HG02763 (cell line): ENCODE data around the gene SELENOF.
"Not testable (repeated sequence)": the region's sequence is repeated elsewhere in the genome, so short reads cannot be mapped to it uniquely, and the experiment has no call there.

Experiments used
- ATAC-seq: cut with Tn5 transposase; IDR thresholded peaks from one replicate; pipeline ENCODE4 v1.9.1; 2021; ENCODE audit warnings: mild to moderate bottlenecking, moderate library complexity; ENCODE audit not compliant: unreplicated experiment

The SELENOF gene

GRCh38 chr1:86922445-86922844, 8.5 kb upstream of the SELENOF start:
- no peak for ATAC-seq

GRCh38 chr1:86916752-86917151, 2.8 kb upstream of the SELENOF start:
- ATAC-seq: no peak

GRCh38 chr1:86915737-86916235, 1.9 kb upstream of the SELENOF start:
- no peak for ATAC-seq

DNA sequence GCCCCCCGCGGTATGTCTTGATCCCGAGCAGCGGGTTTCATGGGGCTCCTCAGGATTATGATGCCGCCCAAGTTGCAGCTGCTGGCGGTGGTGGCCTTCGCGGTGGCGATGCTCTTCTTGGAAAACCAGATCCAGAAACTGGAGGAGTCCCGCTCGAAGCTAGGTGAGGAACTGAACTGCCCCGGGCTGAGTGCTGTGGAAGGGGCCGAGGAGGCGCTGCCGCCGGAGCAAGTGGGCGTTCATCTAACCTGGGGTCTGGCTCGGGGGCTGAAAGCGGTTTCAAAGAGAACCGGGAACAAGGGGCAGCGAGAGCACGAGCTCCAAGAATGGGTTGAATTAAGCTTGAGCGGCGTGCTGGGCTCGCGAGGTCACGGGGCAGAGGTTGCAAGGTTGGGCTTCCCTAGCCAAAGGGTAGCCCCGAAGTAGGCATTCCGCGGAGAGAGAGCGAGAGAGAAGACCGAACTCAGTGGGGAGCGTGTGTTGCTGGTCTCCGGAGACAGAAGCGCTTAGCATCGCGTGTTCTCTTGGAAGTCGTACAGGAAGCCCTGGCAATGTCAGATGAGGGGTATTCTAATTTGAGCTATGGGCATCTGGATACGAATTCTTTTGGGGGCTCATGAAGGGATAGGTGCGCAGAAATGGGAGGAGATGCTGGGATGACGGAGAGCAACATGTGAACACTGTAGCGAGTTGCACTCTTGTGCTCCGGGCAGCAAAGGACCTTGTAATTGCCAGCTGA, 1.2 kb upstream of the SELENOF start:
- ATAC-seq: no peak

DNA sequence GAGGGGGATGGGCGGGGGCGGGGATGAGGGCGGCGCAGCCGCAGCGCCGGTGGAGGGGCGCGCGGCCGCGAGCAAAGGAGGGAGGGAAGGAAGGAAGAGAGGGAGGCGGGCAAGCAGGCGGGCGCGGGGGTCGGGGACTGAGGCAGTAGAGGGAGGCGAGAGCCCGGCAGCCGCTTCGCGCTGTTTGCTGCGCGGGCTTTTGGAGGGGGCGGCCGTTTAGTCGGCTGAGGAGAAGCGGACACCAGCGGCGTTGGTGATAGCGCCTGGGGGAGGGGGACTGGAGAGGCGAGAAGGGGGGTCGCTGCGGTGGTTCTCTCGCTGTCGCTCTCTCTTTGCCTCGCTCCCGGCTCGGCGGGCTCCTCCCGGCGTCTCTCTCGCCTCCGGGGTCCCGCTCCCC, 673 bp upstream of the SELENOF start, which contains the start of gene HS2ST1:
Gene HS2ST1, plus strand, starts transcription at position 35 of the 397 bp plus-strand sequence.
- no peak for ATAC-seq

- no peak for ATAC-seq
Observed at GRCh38 chr1:86913399-86913895, 479 bp downstream of the SELENOF start.

DNA sequence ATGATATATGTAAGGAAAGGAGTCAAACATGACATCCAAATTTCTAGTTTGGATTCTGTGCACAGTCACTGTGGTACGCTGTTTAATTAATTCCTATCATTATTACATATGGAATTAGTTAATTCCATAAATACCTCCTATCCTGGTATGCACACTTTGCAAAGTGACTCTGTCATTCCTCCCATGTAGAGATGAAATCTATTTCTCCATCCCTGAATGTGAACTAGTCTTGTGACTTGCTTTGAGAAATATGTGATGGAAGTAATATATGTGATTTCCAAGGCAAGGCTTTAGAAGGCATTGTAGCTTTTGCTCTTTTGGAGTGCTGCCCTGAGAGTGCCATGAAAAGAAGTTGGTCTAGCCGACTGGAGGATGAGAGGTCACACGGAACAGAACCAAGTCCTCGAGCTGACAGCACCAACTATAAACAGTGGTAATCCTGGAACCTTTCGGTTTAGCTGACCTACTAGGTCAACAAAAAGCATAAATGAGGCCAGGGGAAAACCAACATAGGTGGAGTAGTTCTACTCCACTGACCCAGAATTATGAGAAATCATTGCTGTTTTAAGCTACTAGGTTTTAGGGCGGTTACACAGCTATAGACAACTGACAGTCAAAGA, 1.5 kb downstream of the SELENOF start:
- ATAC-seq: no peak

- ATAC-seq: no peak
Observed at GRCh38 chr1:86906419-86906818, 7.5 kb downstream of the SELENOF start.

DNA sequence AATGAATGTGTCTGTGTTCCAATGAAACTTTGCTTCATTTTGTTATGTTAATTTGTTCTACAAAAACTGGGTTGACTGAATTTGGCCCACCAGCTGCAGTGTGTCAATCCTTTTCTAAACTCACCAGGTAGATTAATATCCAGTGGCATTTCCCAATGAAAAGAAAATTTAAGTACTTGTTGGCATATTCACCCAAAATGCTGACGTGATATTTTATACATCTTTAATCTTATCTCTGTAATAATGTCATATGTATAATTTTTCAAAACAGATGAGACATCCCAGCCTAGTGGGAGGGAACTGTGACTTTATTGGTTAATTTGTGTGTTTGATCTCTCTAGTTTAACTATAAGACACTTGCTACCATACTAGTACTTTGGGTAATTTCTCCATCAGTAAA, 8.1 kb downstream of the SELENOF start:
- ATAC-seq: no peak

DNA sequence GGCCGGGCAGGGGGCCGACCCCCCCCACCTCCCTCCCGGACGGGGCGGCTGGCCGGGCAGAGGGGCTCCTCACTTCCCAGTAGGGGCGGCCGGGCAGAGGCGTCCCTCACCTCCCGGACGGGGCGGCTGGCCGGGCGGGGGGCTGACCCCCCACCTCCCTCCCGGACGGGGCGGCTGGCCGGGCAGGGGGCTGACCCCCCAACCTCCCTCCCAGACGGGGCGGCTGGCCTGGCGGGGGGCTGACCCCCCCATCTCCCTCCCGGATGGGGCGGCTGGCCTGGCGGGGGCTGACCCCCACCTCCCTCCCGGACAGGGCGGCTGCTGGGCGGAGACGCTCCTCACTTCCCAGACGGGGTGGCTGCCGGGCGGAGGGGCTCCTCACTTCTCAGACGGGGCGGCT, 14.5 kb downstream of the SELENOF start:
- not testable (repeated sequence) for ATAC-seq

- no peak for ATAC-seq
Observed at GRCh38 chr1:86888327-86888726, 25.6 kb downstream of the SELENOF start.

GRCh38 chr1:86887479-86888162, 26.3 kb downstream of the SELENOF start:
- ATAC-seq: no peak

DNA sequence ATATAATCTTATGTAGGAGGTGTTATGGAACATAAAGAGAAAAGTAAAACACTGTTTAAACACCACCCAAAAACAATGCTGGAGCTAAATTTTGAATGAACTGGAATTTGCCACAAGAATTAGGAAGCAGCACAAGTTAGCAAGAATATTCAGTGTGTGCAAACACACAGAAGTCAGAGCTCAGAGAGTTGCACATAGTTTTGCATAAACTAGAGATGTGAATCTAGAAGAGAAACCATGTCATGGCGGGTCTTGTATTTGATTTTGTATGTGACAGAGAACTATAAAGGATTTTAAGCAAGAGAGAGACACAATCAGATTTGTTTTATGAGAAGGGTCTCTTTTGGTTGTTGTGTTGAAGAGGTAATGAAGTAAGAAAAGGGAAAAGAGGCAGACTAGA, 38.2 kb downstream of the SELENOF start:
- ATAC-seq: no peak

DNA sequence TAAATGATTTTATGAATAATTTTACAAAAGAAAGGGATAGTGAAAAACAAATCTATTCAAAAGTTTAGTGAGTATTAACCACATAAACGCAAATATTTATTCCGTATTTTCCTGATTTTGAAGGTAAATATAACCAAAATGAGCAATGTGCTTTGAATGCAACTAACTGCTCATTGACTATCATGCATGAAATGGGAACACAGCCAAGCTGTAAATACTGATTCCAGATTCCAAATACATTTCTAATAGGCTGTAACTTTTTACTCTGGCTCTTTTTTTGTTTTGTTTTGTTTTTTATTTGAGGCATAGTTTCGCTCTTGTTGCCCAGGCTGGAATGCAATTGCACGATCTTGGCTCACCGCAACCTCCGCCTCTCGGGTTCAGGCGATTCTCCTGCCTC, 41.8 kb downstream of the SELENOF start:
- ATAC-seq: no peak

DNA sequence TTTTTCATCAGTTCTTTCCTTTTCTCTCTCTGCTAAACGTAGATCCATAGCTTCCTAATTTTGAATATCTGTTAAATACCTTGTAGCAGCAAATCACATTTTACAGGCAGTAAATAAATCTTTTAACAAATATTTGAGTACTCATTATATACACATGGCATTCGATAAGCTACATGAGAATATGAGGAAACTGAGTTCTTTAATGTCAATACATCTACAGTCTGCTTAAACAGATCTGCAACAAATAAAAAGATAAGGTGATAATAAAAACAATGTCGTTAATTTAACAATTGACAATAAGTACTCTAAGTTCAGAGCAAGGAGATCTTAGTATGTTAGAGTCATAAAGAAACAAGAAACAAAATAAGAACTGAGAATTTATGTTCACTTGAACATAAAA, 42.9 kb downstream of the SELENOF start:
- ATAC-seq: no peak

DNA sequence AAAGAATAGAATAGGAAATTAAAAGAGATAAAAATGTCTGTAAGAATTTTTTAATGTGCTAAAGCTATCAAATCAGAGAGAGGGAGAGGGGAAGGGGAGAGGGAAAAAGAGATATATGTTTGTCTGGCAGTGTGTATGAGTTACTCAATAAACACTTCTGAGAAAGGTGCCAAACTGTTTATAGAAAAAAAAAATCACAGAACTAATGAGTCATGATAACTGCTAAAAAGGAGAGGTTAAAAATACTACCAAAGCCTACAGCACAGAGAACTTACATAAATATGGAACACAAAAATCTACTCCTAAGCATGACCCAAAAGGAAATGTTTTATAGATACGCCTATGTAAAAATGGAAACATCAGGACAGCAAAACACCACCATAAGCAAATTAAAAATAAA, 45.4 kb downstream of the SELENOF start:
- no peak for ATAC-seq

DNA sequence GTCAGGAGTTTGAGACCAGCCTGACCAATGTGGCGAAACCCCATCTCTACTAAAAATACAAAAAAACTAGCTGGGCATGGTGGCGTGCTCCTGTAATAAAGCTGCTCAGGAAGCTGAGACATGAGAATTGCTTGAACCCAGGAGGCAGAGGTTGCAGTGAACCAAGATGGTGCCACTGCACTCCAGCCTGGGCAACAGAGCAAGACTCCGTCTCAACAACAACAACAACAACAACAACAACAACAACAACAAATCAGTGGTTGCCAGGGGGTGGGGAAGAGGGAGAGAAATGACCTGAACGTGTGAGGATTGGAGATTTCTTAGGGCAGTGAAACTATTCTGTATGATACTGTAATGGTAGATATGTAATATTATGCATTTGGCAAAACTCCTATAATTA, 46.6 kb downstream of the SELENOF start:
- ATAC-seq: not testable (repeated sequence)

GRCh38 chr1:86866665-86867064, 47.3 kb downstream of the SELENOF start:
- no peak for ATAC-seq

- peak; percentile 57 for ATAC-seq
Observed at GRCh38 chr1:86865973-86866637, 47.8 kb downstream of the SELENOF start.

DNA sequence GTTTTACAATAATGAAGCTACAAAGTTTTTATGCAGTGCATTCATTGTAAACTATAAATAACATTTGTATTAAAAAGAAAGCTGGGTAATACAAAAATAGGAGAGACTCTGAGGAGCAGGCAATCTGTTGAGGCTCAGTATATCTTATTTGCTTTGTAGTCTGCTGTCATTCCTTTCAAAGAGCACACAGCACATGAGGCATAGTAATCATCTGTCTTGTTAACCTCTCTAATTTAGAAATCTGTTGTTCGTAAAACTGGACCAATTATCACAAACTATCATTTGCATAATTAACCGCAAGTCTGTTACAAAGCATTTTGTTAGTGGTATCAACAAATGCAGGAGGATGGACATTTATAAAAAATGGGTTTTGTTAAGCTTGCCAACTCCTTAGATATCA, 51.0 kb downstream of the SELENOF start:
- ATAC-seq: no peak

GRCh38 chr1:86861424-86861823, 52.5 kb downstream of the SELENOF start:
- ATAC-seq: no peak
